GM21390 (cell line): Measurements from ENCODE around the gene TRIM28.
"Not testable (repeated sequence)": the region's sequence is repeated elsewhere in the genome, so short reads cannot be mapped to it uniquely, and the experiment has no call there.

Experiments
- ATAC-seq: cut with Tn5 transposase; IDR thresholded peaks from one replicate; pipeline ENCODE4 v1.9.1; 2021; ENCODE audit not compliant: unreplicated experiment

TRIM28 gene

DNA sequence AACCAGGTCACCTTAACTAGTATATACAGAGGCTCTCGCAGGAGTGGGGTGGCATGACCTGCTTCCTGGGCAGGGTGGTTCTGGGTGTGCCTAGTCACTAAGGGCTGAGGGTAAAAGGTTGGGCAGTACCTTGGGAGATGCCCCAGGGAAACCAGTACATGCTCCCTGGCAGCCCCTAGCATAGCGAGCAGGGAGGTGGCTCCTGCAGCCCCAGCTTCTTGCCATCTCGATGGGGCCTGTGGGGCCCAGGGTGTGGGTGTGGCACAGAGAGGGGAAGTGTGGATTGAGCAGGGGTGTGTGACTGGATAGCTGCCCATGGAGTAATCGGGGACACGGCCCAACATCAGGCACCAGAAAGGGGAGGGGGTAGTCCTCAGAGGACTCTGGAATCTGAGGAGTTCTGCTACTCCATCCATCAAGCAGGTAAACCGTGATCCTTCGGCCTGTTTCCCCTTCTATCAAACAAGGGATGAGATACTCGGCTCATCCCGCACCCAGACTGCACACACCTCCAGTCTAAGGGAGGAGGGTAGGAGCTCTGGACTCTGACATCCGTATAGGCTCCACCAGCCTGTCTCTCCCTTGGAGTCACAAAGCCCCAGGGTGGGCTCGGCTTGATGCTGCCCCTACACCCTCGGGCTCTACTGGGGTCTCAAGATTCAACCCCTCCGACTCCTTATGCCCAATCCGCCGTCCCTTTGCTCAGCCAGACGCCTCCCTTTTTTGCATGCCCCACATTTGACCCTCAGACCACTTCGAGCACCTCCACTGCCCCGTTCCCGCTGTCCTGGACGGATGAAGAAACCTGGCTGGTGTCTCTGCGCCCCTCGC lies 25.4 kb upstream of the TRIM28 start:
- ATAC-seq: no peak

DNA sequence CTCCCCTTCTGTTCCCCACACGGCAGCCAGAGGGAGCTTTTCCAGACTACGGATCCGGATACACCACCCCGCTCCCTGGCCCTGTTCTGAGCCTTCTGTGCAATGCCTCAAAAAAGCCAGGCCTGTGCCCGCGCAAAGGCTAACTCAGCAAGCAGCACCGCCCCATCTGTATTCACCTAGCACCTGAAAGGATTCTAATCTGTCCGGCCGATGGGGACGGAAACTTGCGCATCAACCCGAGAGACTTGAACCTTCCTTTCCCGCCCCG lies 24.8 kb upstream of the TRIM28 start:
- ATAC-seq: peak; percentile 14

DNA sequence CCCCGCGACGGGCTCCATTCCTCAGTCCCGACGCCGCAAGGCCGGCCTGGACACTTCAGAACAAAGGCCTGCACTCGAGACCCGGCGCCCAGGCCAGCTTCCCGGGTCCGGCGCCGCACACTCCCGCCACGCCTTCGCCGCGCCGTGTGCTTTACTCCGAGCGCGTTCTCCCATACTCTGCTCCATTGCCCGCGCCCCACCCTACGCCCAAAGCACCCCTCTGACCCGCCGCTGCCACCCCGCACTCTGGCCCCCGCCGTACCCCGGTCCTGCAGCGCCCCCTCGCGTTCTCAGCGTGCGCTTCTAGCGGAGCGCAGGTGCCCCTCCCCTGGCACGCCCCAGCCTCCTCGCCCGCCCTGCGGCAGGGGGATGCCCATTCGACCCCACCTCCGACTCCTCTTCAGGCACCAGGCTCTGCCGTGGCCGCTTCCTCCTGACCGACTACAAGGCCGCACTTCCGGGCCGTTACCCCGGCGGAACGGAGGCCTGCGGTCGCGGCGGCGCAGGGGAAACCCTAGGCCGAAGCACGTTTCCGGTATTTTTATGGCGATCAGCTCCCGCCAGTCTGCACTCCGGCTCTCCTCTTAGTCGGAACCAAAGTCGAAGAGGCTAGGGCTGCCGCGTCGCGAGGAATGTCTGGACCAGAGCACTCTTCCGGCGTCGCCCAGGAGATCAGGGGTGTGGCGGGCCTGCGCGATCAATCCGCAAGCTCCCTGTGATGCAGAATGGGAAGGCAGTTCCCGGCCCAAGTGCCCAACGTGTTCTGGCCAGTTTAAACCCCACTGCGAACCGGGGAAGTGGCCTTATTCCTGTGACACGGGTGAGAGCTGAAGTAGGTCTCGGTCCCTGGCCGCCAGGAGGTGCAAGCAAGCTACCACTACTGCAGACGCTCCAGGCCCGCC lies 24.3 kb upstream of the TRIM28 start, which contains the start of gene ZBTB45:
TSS of gene ZBTB45 (minus strand) at position 456 of the 902 bp plus-strand sequence. CDS start 2,137 bp downstream, outside the sequence.
- peak; percentile 68 for ATAC-seq

DNA sequence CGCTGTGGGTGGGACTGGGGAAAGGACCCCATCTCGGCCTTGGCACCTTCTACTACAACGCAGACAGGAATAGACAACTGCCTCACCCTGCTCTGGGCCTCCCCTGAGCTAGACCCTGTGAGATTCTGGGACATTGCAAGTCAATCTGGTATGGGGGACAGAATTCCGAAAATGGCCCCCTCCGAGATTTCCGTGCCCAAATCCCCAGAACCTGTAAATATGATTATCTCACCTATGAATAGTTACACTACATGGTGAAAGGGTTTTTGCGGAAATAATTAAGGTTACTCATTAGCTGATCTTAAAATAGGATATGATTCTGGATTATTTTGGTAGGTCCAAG lies 23.6 kb upstream of the TRIM28 start:
- no peak for ATAC-seq

DNA sequence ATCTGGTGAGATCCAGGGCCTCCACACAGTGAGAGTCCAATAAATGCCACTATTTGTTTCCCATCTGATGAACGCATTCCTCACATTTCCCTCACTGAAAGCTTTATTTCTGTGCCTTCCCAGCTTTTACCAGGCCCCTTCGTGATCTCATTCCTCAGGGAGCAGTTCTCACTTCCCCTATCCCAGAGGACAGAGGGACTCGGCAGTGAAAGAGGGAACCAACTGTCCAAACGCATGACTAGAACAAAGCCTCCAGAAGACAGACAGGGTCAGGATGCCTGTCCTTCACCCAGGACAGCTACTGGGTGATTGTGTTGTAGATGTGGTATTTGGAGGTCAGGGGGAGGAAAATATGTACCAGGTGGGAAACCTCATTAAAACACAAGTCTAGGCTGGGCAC lies 22.2 kb upstream of the TRIM28 start:
- no peak for ATAC-seq

DNA sequence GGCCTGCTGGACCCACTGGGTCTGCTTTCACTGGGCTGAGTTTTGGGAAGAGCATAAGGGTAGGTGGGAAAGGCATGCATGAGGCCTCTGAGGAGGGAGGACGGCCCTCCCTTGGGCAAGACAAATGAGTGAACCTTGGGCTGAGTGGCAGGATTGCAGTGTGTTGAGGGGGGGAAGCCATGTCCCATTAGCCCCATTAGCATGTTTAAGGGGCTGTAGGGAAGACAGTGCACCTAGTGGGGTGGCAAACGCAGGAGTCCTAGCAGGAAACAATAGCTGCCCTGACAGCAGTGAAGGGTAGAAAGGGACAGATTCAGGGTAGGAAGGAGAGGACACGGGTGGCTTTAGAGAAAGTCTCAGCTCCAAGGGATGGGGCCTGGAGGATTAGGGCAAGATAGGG lies 21.2 kb upstream of the TRIM28 start:
- no peak for ATAC-seq

DNA sequence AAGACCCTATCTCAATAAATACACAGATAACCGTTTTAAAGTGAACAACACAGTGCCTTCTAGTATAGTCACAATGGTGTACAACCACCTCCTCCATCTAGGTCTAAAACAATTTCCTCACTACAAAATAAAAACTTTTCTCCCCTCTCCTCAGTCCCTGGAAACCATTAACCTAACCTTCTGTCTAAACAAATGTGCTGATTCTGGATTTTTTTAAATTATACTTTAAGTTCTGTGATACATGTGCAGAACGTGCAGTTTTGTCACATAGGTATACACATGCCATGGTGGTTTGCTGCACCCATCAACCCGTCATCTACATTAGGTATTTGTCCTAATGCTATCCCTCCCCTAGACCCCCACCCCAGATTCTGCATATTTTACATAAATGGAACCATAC lies 14.5 kb upstream of the TRIM28 start:
- no peak for ATAC-seq

DNA sequence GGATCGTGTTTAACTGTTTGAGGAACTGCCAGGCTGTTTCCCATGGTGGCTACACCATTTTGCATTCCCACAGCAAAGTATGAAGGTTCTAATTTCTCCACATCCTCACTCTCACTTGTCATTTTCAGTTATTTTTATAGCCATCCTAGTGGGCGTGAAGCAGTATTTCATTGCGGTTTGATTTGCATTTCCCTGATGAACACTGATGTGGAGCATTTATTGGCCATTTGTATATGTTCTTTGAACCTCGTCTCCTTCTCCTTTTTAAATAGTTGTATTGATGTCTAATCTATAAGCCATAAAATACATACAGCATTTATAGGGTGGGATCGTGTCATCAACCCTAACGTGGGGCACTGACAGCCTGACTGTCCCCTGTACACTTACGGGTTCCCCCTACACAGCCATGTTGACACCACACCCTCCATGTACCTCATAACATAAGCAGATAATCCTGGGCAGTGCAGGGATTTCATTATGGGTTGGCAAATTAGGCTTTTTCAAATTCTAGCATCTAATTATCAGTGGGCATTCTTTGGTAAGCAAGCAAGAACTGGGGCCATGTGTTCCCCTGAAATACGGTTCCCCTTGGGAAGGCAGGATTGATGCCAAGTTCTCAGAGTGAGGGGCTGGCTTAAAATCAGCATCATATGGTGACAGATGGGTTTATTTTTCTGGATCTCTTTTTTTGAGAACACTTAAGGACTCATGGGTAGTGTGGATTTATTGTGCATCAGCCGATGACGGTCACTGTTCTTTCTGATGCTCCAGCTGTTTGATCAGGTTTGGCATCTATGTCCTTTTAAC lies 12.6 kb upstream of the TRIM28 start:
- ATAC-seq: no peak

DNA sequence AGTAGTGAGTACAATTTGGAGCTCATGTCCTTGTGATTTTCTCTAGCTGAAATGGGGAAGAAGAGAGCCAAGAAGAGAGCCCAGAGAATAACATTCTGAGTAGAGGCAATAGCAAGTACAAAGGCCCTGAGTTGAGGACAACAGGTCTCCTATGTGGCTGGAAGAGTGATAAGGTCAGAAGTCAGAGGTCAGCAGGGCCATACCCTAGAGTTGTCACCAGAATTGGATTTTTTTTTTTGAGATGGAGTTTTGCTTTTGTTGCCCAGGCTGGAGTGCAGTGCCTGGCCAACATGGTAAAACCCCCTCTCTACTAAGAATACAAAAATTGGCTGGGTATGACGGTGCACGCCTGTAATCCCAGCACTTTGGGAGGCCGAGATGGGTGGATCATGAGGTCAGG lies 8.0 kb upstream of the TRIM28 start:
- no peak for ATAC-seq

DNA sequence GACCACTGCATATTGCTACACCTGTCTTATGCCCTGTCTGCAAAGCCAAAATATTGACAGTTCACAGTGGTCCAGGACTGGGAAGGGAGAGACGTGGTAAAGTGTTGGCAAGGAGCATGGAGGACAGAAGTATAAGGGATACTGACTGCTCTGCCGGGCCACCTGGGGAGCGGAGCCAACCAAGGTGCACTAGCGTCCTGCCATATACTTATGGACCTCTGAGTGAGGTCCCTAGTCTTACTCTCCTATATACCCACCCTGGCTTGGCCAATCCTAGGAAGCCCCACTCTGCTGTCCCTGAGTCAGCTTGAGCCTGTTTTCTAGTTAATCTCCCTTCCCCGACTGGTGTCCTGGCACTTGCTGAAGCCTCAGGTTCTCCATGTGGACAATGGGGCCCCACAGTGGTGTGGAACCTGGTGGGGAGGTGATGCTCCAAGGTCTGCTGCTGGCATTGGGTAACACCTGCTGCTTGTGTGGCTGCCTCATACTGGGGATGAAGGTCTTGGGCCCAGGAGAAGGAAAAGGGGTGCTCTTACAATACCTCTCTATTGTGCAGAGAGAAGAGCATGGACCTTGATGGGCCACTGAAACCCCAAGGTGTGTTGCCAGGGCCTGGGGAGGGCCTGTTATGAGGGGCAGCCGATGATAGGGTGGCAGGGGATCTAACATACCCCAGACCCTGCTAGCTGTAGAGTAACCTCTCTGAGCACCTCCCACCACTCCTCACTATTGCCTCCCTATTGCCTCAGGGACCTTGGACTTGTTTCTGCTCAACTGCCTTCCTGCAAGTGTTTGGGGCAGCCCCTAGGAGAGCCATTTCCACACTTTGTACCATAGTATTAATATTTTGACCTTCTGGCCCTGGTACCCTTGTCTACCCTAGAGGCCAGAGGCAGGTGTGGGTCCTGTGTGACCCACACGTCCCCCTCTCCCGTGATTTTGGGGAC lies 6.7 kb upstream of the TRIM28 start:
- no peak for ATAC-seq

DNA sequence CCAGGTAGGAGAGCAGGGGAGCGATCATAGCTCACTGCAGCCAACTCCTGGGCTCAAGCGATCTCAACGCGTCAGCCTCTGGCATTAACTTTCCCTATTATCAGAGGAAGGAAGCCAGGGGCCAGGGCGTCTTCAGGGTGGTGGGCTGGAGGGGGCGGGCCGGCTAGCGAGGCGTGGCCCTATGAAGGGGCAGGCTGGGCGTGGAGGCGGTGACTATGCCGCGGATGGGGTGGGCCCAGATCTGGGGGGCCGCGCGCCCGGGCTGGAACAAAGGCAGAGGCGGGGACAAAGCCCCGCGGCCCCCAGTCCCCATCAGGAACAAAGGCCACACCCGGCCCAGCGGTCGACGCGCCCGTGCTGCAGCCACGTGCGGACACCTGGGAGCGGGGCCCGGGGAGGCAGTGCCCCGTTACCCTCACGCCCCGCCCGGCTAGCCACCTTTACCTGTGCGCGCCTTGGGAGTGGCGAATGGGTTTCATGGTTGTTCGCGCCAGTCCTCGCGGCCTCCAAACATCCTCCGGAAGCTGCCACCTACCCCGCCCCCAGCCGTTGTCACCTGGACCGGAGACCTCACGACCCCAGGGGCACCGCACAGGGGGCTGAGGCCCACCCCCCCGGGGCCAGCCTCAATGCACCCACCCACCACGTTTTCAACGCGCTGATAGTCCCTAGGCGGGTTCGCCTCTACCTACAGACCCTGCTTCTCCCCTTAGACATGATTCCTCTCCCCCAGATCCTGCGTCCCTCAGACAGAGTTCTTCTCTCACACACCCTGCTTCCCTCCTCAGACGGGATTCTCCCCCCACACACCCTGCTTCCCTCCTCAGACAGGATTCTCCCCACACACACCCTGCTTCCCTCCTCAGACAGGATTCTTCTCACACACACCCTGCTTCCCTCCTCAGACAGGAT lies 5.4 kb upstream of the TRIM28 start:
- no peak for ATAC-seq

DNA sequence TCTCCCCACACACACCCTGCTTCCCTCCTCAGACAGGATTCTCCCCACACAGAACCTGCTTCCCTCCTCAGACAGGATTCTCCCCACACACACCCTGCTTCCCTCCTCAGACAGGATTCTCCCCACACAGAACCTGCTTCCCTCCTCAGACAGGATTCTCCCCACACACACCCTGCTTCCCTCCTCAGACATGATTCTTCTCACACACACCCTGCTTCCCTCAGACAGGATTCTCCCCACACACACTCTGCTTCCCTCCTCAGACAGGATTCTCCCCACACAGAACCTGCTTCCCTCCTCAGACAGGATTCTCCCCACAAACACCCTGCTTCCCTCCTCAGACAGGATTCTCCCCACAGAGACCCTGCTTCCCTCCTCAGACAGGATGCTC lies 4.7 kb upstream of the TRIM28 start:
- not testable (repeated sequence) for ATAC-seq

DNA sequence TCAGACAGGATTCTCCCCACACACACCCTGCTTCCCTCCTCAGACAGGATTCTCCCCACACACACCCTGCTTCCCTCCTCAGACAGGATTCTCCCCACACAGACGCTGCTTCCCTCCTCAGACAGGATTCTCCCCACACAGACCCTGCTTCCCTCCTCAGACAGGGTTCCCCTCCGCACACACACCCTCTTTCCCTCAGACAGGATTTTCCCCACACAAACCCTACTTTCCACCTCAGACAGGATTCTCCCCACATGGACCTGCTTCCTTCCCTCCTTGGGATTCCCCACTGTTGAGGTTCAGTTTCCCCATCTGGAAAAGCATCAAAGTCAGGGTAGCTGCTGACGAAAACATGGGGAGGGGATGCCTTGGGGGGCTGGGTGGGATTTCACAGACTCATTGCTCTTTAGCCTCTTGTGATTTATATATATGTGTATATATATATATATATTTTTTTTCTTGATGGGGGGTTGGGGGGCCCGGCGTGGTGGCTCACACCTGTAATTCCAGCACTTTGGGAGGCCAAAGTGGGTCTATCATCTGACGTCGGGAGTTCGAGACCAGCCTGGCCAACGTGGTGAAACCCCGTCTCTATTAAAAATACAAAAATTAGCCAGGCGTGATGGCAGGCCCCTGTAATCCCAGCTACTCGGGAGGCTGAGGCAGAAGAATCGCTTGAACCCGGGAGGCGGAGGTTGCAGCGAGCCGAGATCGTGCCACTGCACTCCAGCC lies 1.1 kb upstream of the TRIM28 start:
- not testable (repeated sequence) for ATAC-seq

DNA sequence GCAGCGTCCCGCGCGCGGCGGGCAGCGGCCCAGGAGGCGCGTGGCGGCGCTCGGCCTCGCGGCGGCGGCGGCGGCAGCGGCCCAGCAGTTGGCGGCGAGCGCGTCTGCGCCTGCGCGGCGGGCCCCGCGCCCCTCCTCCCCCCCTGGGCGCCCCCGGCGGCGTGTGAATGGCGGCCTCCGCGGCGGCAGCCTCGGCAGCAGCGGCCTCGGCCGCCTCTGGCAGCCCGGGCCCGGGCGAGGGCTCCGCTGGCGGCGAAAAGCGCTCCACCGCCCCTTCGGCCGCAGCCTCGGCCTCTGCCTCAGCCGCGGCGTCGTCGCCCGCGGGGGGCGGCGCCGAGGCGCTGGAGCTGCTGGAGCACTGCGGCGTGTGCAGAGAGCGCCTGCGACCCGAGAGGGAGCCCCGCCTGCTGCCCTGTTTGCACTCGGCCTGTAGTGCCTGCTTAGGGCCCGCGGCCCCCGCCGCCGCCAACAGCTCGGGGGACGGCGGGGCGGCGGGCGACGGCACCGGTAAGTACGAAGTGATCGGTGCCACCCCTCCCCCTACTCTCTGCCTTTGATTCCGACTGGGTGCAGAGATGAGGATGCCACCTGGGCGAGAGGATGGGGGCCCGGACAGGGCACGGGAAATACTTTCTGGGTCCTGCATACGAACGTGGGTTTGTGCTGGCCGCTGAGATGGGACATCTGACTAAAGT lies 874 bp downstream of the TRIM28 start:
- ATAC-seq: peak; percentile 44

DNA sequence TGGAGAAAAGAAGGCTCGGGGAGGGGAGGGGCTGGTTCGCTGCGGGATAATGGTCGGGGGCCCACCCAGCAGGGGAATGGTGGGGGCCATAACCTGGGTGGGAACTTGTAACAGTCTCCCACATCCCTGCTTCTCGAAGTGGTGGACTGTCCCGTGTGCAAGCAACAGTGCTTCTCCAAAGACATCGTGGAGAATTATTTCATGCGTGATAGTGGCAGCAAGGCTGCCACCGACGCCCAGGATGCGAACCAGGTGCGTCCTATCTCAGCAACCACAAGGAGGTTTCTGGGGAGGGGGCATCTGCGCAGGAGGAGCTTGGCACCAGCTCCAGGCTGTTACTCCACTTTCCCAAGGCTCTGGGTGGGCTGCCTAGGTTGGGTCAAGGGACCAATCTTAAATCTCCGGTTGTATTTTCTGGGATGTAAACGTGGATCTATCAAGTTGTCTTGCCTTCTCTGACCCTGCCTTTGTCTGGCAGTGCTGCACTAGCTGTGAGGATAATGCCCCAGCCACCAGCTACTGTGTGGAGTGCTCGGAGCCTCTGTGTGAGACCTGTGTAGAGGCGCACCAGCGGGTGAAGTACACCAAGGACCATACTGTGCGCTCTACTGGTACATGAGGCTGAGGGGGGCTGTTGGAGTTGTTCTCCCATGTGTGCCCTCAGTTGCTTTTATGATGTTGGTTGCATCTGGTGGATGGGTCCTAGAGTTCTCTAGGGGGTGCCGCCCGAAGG lies 1.6 kb downstream of the TRIM28 start:
- ATAC-seq: no peak

DNA sequence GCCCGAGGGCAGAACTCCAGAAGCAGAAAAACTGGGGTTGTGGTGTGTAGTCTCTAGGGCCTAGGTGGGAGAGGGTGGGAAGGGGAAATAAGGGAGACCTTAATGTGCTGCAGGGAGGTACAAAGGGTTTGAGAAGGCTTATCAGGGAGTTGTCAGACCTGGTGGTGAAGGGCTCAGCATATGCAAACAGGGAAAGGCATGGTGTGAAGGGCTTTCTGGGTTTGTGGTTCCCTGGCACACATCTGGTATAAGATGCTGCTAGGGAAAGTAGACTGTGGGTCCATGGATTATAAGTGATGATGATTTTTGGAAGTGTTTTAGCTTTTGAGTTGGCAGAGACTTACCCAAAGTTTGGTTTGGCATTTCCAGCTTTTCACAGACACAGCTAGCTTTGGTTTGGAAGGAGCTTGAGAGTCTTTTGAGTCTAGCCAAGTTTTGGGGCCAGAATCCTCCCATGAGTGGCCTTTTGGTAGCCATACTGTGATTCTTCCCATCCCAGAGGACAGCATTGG lies 2.2 kb downstream of the TRIM28 start:
- no peak for ATAC-seq
